ENCODE results near the gene POLD2. TPM values are rescaled to one million over a fixed set of nuclear protein-coding genes. Genes with fewer than 3 reads are reported as not detected.

Gene POLD2
- total and polyA plus RNA-seq, 7 experiments from 2014 or later = 55.1 to 118 (median 74.0) TPM

- ChIA-PET CTCF (interaction anchor here (0.9 to 1.2 kb wide), 2 partner anchors 17 to 32 kb away, joined by 3 read pairs; no protein-coding TSS in a partner anchor), POLR2A (interaction anchor here (0.6 to 4.3 kb wide), 3 partner anchors 12 to 304 kb away, joined by 3 to 53 read pairs (median 3); partner anchors contain the start of gene PGAM2)
- Mint-ChIP-seq H3K36me3 (peaks cover 5 to 24% (median 13%) of the 10 kb centered on the region in 5 donors), H3K4me1 (peaks cover 14 to 35% (median 18%) of the 10 kb centered on the region in 7 donors), H3K27ac (peak overlapping the region in 2 of 9 donors; percentile 25 to 54), H3K27me3 (peaks cover 0 to 2% (median 0%) of the 10 kb centered on the region in 5 donors), H3K9me3 (no peaks in the 10 kb centered on the region), H3K4me3 (no peak overlapping the region)
- Histone ChIP-seq H3K27me3 (ENCODE audit: control insufficient read depth in 2 of 2, insufficient read depth in 2 of 2, low read length in 2 of 2) (no peaks in the 10 kb centered on the region), H3K27ac (ENCODE audit: low read depth, low read length) (no peak overlapping the region), H3K36me3 (ENCODE audit: control insufficient read depth in 2 of 3, insufficient read depth in 3 of 3, low read length in 3 of 3) (peaks cover 15 to 71% (median 23%) of the 10 kb centered on the region in 3 experiments), H3K9me3 (ENCODE audit: control insufficient read depth in 2 of 3, low read length in 3 of 3) (no peaks in the 10 kb centered on the region), H3K4me1 (ENCODE audit: control insufficient read depth in 2 of 2, insufficient read depth in 2 of 2, low read length in 2 of 2) (peaks cover 15 to 16% of the 10 kb centered on the region in 2 donors), H3K4me3 (ENCODE audit: low read length) (no peak overlapping the region)
- intact Hi-C loops (cut with micrococcal nuclease) = no loop called here
- DNase-seq (no peak), ATAC-seq (no peak)
Measured at GRCh38 chr7:44078521-44078920, 44.8 kb downstream of the POLD2 start.

GRCh38 chr7:44077681-44078091 lies 45.7 kb downstream of the POLD2 start:
- peaks cover 14 to 33% (median 18%) of the 10 kb centered on the region in 7 donors for H3K4me1 Mint-ChIP-seq
- H3K36me3 Mint-ChIP-seq = peaks cover 5 to 32% (median 13%) of the 10 kb centered on the region in 5 donors
- Histone ChIP-seq H3K27ac (ENCODE audit: low read depth, low read length) (no peak overlapping the region), H3K36me3 (ENCODE audit: control insufficient read depth in 2 of 3, insufficient read depth in 3 of 3, low read length in 3 of 3) (peaks cover 15 to 80% (median 23%) of the 10 kb centered on the region in 3 experiments), H3K4me1 (ENCODE audit: control insufficient read depth in 2 of 2, insufficient read depth in 2 of 2, low read length in 2 of 2) (peaks cover 15 to 16% of the 10 kb centered on the region in 2 donors), H3K9me3 (ENCODE audit: control insufficient read depth in 2 of 3, low read length in 3 of 3) (no peaks in the 10 kb centered on the region), H3K27me3 (ENCODE audit: control insufficient read depth in 2 of 2, insufficient read depth in 2 of 2, low read length in 2 of 2) (no peaks in the 10 kb centered on the region), H3K4me3 (ENCODE audit: low read length) (no peak overlapping the region)
- POLR2A ChIA-PET = interaction anchor here (4.3 kb wide), 1 partner anchor 11 kb away, joined by 53 read pairs; the partner anchor contains the start of gene PGAM2
- peak overlapping the region in 1 of 10 donors; percentile 35 for H3K4me3 Mint-ChIP-seq
- no peaks in the 10 kb centered on the region for H3K27me3 Mint-ChIP-seq
- no peaks in the 10 kb centered on the region for H3K9me3 Mint-ChIP-seq
- intact Hi-C loops (cut with micrococcal nuclease) = no loop called here
- H3K27ac Mint-ChIP-seq = peak overlapping the region in 4 of 9 donors; percentile 2 to 47 (median 30)
- no peak for ATAC-seq
- no peak for DNase-seq
- CTCF ChIA-PET = no interaction called here

GRCh38 chr7:44077061-44077460 lies 46.3 kb downstream of the POLD2 start:
- no peak for ATAC-seq
- Mint-ChIP-seq H3K4me1 (peaks cover 14 to 36% (median 18%) of the 10 kb centered on the region in 7 donors), H3K27me3 (no peaks in the 10 kb centered on the region), H3K36me3 (peaks cover 5 to 33% (median 13%) of the 10 kb centered on the region in 5 donors), H3K27ac (no peak overlapping the region), H3K9me3 (no peaks in the 10 kb centered on the region), H3K4me3 (no peak overlapping the region)
- intact Hi-C loops (cut with micrococcal nuclease) = no loop called here
- Histone ChIP-seq H3K27ac (ENCODE audit: low read depth, low read length) (no peak overlapping the region), H3K27me3 (ENCODE audit: control insufficient read depth in 2 of 2, insufficient read depth in 2 of 2, low read length in 2 of 2) (no peaks in the 10 kb centered on the region), H3K9me3 (ENCODE audit: control insufficient read depth in 2 of 3, low read length in 3 of 3) (no peaks in the 10 kb centered on the region), H3K36me3 (ENCODE audit: control insufficient read depth in 2 of 3, insufficient read depth in 3 of 3, low read length in 3 of 3) (peaks cover 15 to 83% (median 23%) of the 10 kb centered on the region in 3 experiments), H3K4me1 (ENCODE audit: control insufficient read depth in 2 of 2, insufficient read depth in 2 of 2, low read length in 2 of 2) (peaks cover 15 to 16% of the 10 kb centered on the region in 2 donors), H3K4me3 (ENCODE audit: low read length) (no peak overlapping the region)
- ChIA-PET POLR2A (interaction anchor here (0.6 kb wide), 1 partner anchor 150 kb away, joined by 3 read pairs; no protein-coding TSS in a partner anchor), CTCF (no interaction called here)
- DNase-seq = no peak

- POLR2A ChIA-PET = interaction anchor here (0.6 to 1.3 kb wide), 4 partner anchors 9 to 155 kb away, joined by 3 to 4 read pairs (median 3); partner anchors contain the start of gene PGAM2
- DNase-seq = no peak
Measured at GRCh38 chr7:44076101-44076895, 47.0 kb downstream of the POLD2 start.

GRCh38 chr7:44075296-44076075 lies 47.9 kb downstream of the POLD2 start:
- POLR2A ChIA-PET = interaction anchor here (0.6 to 1.3 kb wide), 4 partner anchors 10 to 13 kb away, joined by 3 to 4 read pairs (median 3); partner anchors contain the start of gene PGAM2

More at GRCh38 chr7:44076101-44076895, 47.0 kb downstream of the POLD2 start:
- Histone ChIP-seq H3K9me3 (ENCODE audit: control insufficient read depth in 2 of 3, low read length in 3 of 3) (no peaks in the 10 kb centered on the region), H3K27ac (ENCODE audit: low read depth, low read length) (no peak overlapping the region), H3K4me3 (ENCODE audit: low read length) (no peak overlapping the region), H3K36me3 (ENCODE audit: control insufficient read depth in 2 of 3, insufficient read depth in 3 of 3, low read length in 3 of 3) (peaks cover 15 to 83% (median 23%) of the 10 kb centered on the region in 3 experiments), H3K27me3 (ENCODE audit: control insufficient read depth in 2 of 2, insufficient read depth in 2 of 2, low read length in 2 of 2) (no peaks in the 10 kb centered on the region), H3K4me1 (ENCODE audit: control insufficient read depth in 2 of 2, insufficient read depth in 2 of 2, low read length in 2 of 2) (peaks cover 12 to 14% of the 10 kb centered on the region in 2 donors)
- no peak for ATAC-seq
- H3K27me3 Mint-ChIP-seq = no peaks in the 10 kb centered on the region
- CTCF ChIA-PET = no interaction called here
- H3K9me3 Mint-ChIP-seq = no peaks in the 10 kb centered on the region
- peaks cover 5 to 32% (median 12%) of the 10 kb centered on the region in 5 donors for H3K36me3 Mint-ChIP-seq
- peak overlapping the region in 3 of 9 donors; percentile 8 to 46 (median 41) for H3K27ac Mint-ChIP-seq
- H3K4me3 Mint-ChIP-seq = no peak overlapping the region
- peaks cover 11 to 36% (median 14%) of the 10 kb centered on the region in 7 donors for H3K4me1 Mint-ChIP-seq
- intact Hi-C loops (cut with micrococcal nuclease) = no loop called here

GRCh38 chr7:44074349-44074695 lies 49.0 kb downstream of the POLD2 start:
- Histone ChIP-seq H3K4me1 (ENCODE audit: control insufficient read depth in 2 of 2, insufficient read depth in 2 of 2, low read length in 2 of 2) (no peaks in the 10 kb centered on the region), H3K36me3 (ENCODE audit: control insufficient read depth in 2 of 3, insufficient read depth in 3 of 3, low read length in 3 of 3) (peaks cover 15 to 69% (median 23%) of the 10 kb centered on the region in 3 experiments), H3K27me3 (ENCODE audit: control insufficient read depth in 2 of 2, insufficient read depth in 2 of 2, low read length in 2 of 2) (no peaks in the 10 kb centered on the region), H3K27ac (ENCODE audit: low read depth, low read length) (peak overlapping the region; percentile 25), H3K9me3 (ENCODE audit: control insufficient read depth in 2 of 3, low read length in 3 of 3) (no peaks in the 10 kb centered on the region), H3K4me3 (ENCODE audit: low read length) (no peak overlapping the region)
- ChIA-PET CTCF (interaction anchor here (1.3 kb wide), 1 partner anchor 31 kb away, joined by 3 read pairs; no protein-coding TSS in a partner anchor), POLR2A (interaction anchor here (1.0 kb wide), 1 partner anchor 18 kb away, joined by 3 read pairs; no protein-coding TSS in a partner anchor)
- Mint-ChIP-seq H3K27me3 (no peaks in the 10 kb centered on the region), H3K4me1 (peaks cover 7 to 33% (median 9%) of the 10 kb centered on the region in 7 donors), H3K27ac (peak overlapping the region in 1 of 9 donors; percentile 38), H3K36me3 (peaks cover 5 to 26% (median 8%) of the 10 kb centered on the region in 5 donors), H3K4me3 (no peak overlapping the region), H3K9me3 (no peaks in the 10 kb centered on the region)
- intact Hi-C loops (cut with micrococcal nuclease) = loop anchor here in 1 of 2 donors (5.0 kb wide), 1 partner anchor 403 kb away; no protein-coding TSS in a partner anchor
- DNase-seq = no peak
- peak; percentile 37 for ATAC-seq

More at GRCh38 chr7:44075296-44076075, 47.9 kb downstream of the POLD2 start:
- Histone ChIP-seq H3K4me3 (ENCODE audit: low read length) (no peak overlapping the region), H3K27me3 (ENCODE audit: control insufficient read depth in 2 of 2, insufficient read depth in 2 of 2, low read length in 2 of 2) (no peaks in the 10 kb centered on the region), H3K4me1 (ENCODE audit: control insufficient read depth in 2 of 2, insufficient read depth in 2 of 2, low read length in 2 of 2) (peaks cover 4 to 6% of the 10 kb centered on the region in 2 donors), H3K36me3 (ENCODE audit: control insufficient read depth in 2 of 3, insufficient read depth in 3 of 3, low read length in 3 of 3) (peaks cover 15 to 81% (median 23%) of the 10 kb centered on the region in 3 experiments), H3K27ac (ENCODE audit: low read depth, low read length) (no peak overlapping the region), H3K9me3 (ENCODE audit: control insufficient read depth in 2 of 3, low read length in 3 of 3) (no peaks in the 10 kb centered on the region)
- H3K27me3 Mint-ChIP-seq = no peaks in the 10 kb centered on the region
- peak overlapping the region in 2 of 9 donors; percentile 41 to 52 for H3K27ac Mint-ChIP-seq
- ATAC-seq = no peak
- CTCF ChIA-PET = interaction anchor here (0.6 to 1.3 kb wide), 2 partner anchors 10 to 32 kb away, joined by 3 read pairs; partner anchors contain the start of gene PGAM2
- H3K9me3 Mint-ChIP-seq = no peaks in the 10 kb centered on the region
- H3K36me3 Mint-ChIP-seq = peaks cover 5 to 26% (median 8%) of the 10 kb centered on the region in 5 donors
- H3K4me1 Mint-ChIP-seq = peaks cover 4 to 28% (median 8%) of the 10 kb centered on the region in 7 donors
- no peak for DNase-seq
- no peak overlapping the region for H3K4me3 Mint-ChIP-seq
- intact Hi-C loops (cut with micrococcal nuclease) = no loop called here

Measured in naive thymus-derived CD4-positive, alpha-beta T cell (primary cell).